Measurements from ENCODE around the gene CCDC8.
"Not testable (repeated sequence)": the region's sequence is repeated elsewhere in the genome, so short reads cannot be mapped to it uniquely, and the experiment has no call there.

The CCDC8 gene

DNA sequence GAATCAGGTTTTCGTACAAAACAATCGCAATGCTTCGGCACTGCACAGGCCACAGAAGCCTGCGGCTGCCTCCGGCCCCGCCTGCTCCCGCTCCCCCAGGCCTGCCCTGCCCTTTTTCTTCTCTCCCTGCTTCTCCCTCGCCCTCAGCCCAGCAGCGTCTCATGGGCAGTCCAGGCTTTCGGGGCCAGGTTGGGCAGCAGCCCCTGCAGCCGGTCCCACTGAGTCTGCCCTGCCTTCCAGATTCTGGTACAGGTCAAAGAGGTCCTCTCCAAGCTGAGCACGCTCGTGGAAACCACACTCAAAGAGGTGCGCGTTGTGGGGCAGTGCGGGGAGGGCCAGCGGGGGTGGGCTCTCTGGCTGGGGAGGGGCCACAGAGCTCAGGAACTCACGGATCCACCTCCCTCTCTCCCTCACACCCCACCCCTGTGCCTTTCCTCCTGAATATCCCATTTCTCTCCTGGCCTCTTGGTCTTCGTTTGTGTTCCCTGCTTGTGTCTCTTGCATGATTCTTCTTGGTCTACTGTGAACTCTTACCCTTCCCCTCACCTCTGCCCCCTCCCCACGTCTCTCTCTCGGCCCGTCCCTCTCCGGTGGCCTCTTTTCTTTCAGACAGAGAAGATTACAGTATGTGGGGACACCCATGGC, 30.1 kb downstream of the CCDC8 start:
- no peak for DNase-seq (ENCODE audit: low read depth in 2 of 2)

DNA sequence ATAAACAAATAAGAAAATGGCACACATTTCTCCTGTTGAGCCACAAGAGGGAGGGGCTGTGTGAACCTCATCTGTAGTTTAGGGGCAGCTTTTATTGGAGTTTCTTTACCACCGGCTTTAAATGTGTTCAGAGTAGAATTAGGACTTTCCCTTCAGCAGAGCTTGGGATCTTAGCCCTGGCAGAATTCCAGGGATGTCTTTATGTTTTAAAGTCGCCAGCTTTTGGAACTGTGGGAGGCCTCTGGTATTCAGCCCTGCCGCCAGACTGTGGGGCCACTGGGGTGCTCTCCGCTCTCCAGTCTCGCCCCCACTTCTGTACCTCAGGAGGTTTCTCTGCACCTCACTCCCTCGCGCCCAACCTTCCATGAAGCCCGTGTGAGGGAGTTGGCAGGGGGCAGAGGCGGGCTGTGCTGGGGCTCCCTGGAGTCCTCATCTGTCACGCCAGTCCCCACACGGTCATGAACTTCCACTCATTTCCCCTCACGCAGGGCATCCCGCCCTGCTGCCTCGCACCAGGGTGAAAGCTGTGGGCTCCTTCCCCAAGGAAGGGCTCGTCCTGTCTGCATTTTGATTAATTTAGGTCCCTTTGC, 31.5 kb downstream of the CCDC8 start:
- DNase-seq (ENCODE audit: low read depth in 2 of 2): no peak

DNA sequence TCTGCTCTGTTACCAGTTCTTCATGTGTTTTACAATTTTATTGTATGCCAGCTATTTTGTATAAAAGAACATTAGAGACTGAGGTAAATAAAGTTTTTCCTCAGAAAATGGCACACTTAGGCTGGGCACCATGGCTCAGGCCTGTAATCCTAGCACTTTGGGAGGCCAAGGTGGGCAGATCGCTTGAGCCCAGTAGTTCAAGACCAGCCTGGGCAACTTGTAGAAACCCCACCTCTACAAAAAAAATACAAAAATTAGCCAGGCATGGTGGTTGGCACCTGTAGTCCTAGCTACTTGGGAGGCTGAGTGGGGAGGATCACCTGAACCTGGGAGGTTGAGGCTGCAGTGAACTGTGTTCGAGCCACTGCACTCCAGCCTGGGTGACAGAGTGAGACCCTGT, 32.0 kb downstream of the CCDC8 start:
- DNase-seq (ENCODE audit: low read depth in 2 of 2): no peak

DNA sequence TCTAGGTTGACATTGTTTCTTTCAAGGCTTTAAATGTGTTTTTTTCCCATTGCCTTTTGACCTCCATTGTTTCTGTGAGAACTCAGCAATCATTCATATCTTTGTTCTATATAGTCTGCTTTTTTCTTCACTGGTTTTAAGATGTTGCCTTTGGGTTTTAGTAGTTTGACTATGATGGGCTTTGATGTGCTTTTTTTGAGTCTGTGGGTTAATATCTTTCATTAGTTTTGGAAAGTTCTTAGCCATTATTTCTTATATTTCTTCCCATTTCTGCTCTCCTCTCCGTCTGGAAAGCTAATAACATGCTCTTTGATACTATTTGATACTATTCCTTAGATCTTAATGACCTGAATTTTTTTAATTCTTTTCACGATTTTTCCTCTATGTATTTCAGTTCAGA, 32.7 kb downstream of the CCDC8 start:
- no peak for DNase-seq (ENCODE audit: low read depth in 2 of 2)

DNA sequence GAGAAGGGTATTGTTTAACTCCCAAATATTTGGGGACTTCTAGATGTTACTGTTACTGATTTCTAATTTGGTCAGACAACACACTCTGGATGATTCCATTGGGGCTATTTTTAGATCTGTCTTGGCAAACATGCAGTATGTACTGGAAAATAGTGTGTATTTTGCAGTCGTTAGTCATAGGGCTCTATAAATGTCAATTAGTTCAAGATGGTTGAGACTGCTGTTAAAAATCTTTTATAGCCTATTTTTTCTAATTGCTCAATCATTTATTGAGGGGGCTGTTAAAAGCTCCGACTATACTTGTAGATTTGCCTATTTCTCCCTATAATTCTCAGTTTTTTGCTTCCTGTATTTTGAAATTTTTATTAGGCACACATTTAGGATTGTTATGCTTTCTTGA, 35.1 kb downstream of the CCDC8 start:
- DNase-seq (ENCODE audit: low read depth in 2 of 2): no peak

DNA sequence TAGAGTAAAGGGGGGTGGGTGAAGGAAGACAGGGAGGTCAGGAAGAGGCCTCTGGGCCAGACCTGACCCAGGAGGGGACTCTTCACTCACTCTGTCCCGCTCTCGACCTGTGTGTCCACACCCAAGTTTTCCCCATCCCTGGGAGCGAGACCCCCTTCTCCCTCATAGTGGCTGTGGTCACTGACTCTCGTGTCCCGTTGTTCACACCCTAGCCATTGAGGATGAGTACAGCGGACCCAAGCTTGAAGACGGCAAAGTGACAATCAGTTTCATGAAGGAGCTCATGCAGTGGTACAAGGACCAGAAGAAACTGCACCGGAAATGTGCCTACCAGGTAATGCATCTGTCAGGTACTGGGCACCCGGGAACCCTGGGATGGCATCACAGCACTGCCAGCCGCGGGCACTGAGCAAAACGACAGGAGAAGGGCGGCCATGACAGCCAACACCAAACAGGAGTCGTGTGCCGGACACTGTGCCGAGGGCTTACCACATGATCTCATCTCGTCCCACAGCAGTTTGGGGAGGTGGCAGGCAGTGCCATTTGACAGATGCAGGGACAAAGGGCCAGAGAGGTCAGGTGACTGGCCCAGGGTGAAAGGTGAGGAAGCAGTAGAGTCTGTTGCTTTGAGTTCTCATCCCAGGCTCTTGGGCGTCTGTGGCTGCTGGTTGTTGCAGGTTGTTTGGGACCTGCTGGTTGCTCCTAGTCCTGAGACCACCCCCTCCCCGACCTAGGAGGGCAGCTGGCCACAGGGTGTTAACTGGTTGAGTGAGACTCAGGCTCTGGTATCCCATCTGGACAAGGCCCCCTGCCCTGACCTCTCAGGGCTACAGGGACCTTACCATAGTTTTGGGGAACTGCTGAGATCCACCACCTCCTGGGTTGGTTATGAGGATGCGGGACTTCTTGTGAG, 36.9 kb downstream of the CCDC8 start:
- DNase-seq (ENCODE audit: low read depth in 2 of 2): no peak

DNA sequence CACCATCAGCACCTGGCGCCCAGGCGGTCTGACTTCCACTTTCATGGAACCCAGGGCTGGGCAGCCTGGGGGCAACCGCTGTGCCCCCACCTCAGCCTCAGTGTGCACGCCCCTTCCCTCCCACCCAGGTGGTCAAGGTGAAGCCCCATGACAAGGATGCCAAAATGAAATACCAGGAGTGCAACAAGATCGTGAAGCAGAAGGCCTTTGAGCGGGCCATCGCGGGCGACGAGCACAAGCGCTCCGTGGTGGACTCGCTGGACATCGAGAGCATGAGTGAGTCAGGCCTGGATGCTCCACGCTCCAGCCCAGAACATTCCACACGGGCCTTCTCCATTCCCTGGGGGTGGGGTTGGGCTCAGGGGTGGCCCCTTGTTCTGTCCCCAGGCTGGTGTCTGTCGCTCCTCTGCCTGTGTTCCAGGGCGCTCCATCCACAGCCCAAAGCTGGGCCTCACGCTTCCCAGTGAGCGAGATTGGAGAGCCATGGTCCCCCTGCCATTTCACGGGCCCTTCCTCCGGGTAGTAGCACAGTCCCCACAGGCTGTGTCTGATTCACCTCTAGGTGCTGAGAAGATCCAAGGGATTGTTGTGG, 37.8 kb downstream of the CCDC8 start:
- not testable (repeated sequence) for DNase-seq (ENCODE audit: low read depth in 2 of 2)

DNA sequence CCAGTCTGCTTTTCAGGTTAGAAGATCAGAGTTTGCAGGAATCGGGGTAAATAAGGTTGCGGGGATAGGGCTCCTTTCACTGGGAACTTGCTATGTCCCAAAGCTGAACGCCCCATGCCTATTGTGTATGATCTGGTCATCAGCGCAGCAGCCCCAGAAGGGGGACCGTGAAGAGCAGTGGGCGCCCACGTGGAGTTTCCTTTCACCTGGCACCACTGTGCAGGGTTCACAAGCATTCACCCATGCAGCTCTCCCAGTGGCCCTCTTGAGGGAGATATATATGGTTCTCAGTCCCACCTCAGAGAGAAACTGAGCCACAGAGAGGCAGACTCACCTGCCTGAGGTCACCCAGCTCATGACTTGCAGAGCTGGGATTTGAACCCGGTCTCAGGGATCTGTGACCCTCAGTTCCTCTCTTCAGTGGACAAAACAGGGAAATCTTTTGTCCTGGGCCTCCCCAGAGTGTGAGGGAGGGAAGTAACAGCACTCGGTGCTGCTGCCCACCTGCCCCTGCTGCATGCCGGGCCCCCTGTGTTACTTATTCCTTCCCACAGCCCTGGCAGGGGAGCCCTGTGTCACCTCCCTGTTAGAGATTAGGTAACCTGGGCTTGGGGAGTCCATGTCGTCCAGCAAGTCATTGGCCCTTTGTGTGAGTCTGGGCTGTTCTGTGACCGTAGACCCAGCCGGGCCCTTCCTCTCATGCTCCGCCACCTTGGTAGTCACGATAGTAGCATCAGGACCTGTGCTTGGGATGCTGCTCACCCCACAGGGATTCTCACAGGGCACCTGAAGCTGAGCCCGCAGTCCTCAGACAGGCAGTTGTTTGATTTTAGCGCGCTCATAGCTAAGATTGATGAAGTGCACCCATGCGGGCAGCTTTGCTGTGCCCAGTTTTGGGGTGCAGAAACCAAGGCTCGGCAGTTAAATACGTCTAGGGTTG, 38.6 kb downstream of the CCDC8 start:
- no peak for DNase-seq (ENCODE audit: low read depth in 2 of 2)

DNA sequence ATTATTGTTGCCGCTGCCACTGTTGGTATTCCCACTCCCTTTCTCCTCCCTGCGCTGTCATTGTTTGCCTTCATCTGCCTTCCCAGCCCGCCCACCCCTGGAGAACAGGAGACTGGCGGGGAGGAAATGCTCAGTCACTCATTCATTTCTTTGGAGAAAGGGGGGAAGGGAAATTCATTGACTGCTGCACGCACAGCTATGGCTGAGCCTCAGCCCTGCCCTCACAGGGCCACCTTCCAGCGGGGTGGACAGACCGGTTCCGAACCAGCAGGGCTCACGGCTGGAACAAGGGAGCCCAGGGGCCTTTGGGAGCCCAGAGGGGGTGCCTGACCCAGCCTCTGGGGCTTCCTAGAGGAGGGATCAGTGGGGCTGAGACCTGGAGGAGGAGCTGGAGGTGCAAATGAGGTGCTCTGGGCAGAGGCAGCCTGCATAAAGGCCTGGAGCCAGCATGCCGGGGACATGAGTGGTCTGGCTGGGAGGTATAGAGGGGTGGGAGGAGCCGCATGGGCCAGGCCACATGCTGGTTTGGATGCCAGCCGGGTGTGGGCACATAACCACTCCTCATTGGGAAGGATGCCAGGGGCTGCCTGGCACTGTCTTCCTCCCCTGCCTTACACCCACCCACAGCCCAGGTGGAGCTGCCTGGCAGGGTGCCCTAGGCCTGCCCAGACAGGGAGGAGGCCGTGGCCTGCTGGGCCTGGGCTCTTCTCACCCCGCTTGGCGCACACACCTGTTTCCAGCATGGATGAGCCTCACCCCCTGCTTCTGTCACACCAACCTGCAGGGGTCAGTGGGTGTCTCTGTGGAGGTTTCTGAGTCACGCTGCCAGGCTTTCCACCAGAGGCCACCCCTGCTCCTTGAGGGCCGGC, 39.6 kb downstream of the CCDC8 start:
- no peak for DNase-seq (ENCODE audit: low read depth in 2 of 2)

DNA sequence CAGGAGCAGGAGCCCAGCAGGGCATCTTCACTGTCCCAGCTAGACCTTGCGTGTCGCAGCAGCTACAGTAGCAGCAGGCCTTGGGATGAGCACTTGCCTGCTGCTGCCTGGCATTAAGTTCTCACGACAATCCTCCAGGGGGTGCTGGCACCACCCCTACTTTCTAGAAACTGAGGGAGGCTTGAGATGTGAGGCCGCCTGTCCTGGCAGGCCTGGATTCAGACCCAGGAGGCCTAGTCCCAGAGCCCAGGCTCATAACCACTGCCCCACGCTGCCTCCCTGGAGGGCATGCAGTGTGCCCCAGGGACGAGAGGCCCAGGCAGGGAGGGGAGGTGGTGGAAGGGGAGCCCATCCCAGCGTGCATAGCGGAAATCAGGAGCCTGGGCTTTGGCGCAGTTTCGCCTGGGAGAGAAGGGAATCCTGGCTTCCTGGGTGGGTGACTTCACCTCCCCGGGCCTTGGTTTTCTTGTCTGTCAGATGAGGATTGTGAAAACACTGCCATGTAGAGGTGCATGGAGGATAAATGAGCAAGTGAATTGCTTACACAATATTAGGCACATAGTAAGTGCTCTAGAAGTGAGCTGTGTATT, 40.4 kb downstream of the CCDC8 start:
- DNase-seq (ENCODE audit: low read depth in 2 of 2): no peak

DNA sequence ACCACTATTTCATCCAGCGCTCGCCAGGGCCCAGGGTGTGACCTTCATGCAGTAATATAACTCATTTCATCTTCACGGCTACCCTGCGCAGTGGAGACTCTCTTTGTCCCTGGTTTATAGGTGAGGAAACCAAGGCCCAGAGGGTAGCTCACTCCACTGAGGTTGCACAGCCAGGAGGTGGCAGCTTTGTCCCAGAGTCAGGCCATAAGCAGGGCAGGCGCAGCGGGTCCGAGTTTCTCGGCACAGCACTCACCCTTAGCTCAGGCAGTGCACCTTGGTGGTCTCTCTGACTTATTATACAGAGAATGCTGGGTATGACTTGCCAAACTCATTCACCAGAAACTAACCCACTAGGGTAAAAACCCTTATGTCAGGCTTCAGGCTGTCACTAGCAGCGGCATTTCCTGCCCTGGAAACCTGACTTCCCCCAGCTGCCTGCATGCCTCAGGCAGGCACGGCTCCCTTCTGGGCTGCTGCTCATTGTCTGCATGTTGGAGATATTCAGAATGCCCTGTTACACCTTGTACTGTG, 41.9 kb downstream of the CCDC8 start:
- DNase-seq (ENCODE audit: low read depth in 2 of 2): no peak

DNA sequence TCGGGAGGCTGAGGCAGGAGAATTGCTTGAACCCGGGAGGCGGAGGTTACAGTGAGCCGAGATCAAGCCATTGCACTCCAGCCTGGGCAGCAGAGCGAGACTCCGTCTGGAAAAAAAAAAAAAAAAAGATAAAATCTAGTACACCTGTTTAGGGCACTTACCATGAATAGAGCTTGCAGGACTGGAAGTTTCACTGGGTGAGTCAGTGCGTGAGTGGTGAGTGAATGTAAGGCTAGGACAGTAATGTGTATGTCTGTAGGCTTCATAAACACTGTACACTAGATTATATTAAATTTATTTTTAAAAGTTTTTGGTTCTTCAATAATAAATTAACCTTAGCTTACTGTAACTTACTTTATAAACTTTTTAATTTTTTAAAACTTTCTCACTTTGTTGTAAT, 43.5 kb downstream of the CCDC8 start:
- no peak for DNase-seq (ENCODE audit: low read depth in 2 of 2)

DNA sequence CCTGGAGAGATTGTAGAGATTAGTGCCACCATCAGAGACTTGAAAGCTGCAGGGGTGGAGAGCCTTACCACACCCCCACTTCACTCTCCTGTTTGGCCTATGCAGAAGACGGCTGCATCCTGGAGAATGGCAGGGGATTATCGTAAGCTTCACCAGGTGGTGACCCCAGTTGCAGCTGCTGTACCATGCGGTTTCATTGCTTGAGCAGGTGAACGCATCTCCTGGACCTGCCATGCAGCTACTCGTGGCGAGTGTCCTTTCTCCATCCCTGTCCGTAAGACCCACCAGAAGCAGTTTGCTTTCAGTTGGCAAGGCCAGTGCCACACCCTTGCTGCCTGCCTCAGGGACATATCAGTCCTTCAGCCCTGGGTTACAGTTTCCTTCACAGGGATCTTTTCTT, 45.2 kb downstream of the CCDC8 start:
- DNase-seq (ENCODE audit: low read depth in 2 of 2): no peak

DNA sequence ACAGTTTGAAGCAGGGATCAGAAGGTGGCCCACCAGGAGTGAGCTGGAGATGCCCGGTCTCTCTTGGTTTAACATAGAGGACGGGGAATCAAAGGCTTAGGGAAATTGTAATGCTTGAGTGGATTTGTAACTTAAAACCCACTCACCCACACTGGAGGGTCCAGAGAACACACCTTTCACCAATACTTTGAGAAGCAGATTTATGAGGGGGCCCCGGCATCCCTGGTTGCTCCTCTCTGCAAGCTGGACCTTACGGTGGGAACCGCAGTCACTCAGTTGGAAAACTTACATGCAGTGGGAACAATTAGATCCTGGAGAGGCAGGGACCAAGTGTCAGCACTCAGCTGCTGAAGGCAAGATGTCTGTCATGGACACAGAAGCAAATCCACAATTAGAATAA, 45.9 kb downstream of the CCDC8 start:
- DNase-seq (ENCODE audit: low read depth in 2 of 2): no peak

DNA sequence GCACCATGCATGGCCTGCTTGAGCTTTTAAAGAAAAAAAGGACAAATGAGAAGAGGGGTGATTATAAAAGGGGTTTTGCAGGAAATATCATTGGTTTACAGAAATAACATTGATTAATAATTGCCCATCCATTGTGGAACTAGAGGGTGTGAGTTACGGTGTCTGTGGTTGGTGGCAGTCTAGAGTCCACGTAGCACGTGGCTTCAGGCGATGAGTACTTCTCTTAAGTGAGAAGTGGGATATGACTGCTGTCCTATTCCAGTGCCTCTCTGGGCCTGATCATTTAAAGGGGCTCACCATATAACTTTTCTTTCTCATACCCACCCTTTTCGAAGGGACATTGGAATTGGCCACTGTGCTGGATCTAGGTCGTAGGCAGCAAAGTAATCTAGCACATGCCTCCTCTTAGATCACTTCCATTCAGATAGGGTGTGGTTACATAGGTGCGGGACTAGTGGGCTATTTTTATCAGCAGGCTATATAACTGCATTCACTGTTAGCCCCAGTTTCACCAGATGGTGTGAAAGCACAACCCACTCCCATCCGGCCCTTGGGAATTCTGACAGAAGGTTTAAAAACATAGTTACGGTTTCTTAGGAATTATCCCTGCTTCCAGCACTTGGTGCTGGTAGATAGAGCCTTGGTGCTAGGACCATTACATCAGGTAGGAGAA, 46.6 kb downstream of the CCDC8 start:
- no peak for DNase-seq (ENCODE audit: low read depth in 2 of 2)

DNA sequence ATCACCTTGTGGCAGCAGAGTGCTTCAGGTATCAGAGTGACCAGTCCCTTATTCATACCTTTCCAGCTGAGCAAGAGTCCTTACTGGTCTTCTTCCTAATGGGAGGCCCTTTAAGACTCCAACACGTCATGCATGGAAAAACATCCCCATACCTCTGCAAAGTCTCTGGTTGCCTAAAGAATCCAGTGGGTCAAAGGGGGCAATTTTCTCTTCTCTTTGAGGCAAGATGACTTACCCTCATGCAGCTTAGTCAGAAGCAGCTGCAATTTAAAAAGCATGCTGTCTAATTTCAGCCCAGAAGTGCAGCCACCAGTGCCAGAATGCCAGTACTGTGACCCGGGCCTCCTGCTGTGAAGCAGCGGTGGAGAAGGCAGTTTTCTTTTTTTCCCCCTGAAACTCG, 47.8 kb downstream of the CCDC8 start:
- DNase-seq (ENCODE audit: low read depth in 2 of 2): no peak

DNA sequence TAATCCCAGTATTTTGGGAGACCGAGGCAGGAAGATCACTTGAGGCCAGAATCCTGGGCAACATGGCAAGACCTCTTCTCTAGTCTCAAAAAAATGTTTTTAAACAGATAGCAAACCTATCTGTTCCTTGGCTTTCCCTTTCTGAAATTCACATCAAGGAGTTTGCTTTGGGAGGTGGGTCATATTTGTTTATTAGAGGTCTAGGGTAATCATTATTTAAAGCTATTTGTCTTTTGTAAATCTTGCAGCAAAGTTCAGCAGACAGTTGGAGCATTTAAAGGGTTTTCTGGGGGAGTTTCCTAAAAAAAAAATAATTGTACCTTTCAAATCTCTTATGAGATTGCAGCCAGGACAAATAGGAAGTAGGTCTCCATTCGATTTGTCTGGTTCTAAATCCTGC, 49.0 kb downstream of the CCDC8 start:
- DNase-seq (ENCODE audit: low read depth in 2 of 2): no peak

DNA sequence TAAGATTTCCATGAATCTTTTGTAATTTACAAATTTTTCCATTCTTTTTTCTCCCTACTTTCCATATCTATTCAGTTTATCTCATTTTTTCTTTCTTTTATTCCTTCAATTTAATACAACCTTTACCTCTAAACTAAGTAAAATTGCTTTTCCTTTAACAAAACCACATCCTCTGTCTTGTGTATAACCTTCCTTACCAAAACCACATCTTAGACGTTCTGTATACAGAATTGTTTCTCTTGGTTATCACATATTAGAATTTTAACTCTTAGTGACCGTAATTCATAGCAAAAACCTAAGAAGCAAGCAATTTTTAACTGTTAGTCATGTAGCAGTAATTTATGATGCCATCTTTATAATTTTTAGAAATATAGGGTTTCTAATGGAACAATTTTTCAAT, 51.4 kb downstream of the CCDC8 start:
- DNase-seq (ENCODE audit: low read depth in 2 of 2): no peak

Measured in activated CD4-positive, alpha-beta T cell treated with anti-CD3 and anti-CD28 coated beads for 24 hours (primary cell).